HG03039 (cell line): ENCODE results near the gene OR1F1.
"Not testable (repeated sequence)": the region's sequence is repeated elsewhere in the genome, so short reads cannot be mapped to it uniquely, and the experiment has no call there.

Experiments
- ATAC-seq: cut with Tn5 transposase; IDR thresholded peaks from one replicate; pipeline ENCODE4 v1.9.1; 2021; ENCODE audit warnings: mild to moderate bottlenecking, moderate library complexity; ENCODE audit not compliant: unreplicated experiment

OR1F1 gene

GRCh38 chr16:3187798-3188674 is at the start of gene OR1F1:
OR1F1 (plus strand) TSS chr16:3188204.
- no peak for ATAC-seq

- no peak for ATAC-seq
Observed at GRCh38 chr16:3138342-3138741, 49.7 kb upstream of the OR1F1 start.

- ATAC-seq = no peak
Observed at GRCh38 chr16:3138823-3139426, 49.1 kb upstream of the OR1F1 start.

GRCh38 chr16:3139561-3139960 is 48.4 kb upstream of the OR1F1 start:
- ATAC-seq = not testable (repeated sequence)

GRCh38 chr16:3140603-3141427 is 47.2 kb upstream of the OR1F1 start:
- ATAC-seq = no peak

GRCh38 chr16:3141781-3142311 is 46.2 kb upstream of the OR1F1 start:
- ATAC-seq = no peak

GRCh38 chr16:3142327-3142726 is 45.7 kb upstream of the OR1F1 start:
- no peak for ATAC-seq

GRCh38 chr16:3142770-3143169 is 45.2 kb upstream of the OR1F1 start:
- ATAC-seq = no peak

- ATAC-seq = no peak
Observed at GRCh38 chr16:3143189-3143588, 44.8 kb upstream of the OR1F1 start.

GRCh38 chr16:3143598-3144320 is 44.2 kb upstream of the OR1F1 start:
- ATAC-seq = no peak

- ATAC-seq = no peak
Observed at GRCh38 chr16:3144321-3144983, 43.6 kb upstream of the OR1F1 start.

GRCh38 chr16:3145151-3145550 is 42.9 kb upstream of the OR1F1 start:
- ATAC-seq = no peak

- ATAC-seq = no peak
Observed at GRCh38 chr16:3145660-3146059, 42.3 kb upstream of the OR1F1 start.

GRCh38 chr16:3147046-3147756 is 40.8 kb upstream of the OR1F1 start:
- no peak for ATAC-seq

GRCh38 chr16:3147757-3148104 is 40.3 kb upstream of the OR1F1 start:
- ATAC-seq = no peak

GRCh38 chr16:3148256-3149192 is 39.5 kb upstream of the OR1F1 start:
- ATAC-seq = no peak

GRCh38 chr16:3149193-3149530 is 38.8 kb upstream of the OR1F1 start:
- no peak for ATAC-seq

- ATAC-seq = peak; percentile 2
Observed at GRCh38 chr16:3149630-3150345, 38.2 kb upstream of the OR1F1 start.
